Osteoblast (primary cell): Measurements from ENCODE around the gene CORO2B. TPM values are rescaled to one million over a fixed set of nuclear protein-coding genes. Genes with fewer than 3 reads are reported as not detected.

ENCODE experiments used
- DNase-seq: peaks from one replicate; pipeline ENCODE4 v3.0.0; 2011; ENCODE audit warnings: low spot score, mixed read lengths; ENCODE audit not compliant: insufficient read length; ENCODE audit errors: missing footprints
- H2AFZ ChIP-seq: 2 replicates; pipeline ENCODE4 v1.6.0; 2011; ENCODE audit warnings: mild to moderate bottlenecking, low read length
- H3K27ac ChIP-seq: 2 replicates; pipeline ENCODE4 v1.5.1; 2011; ENCODE audit warnings: mild to moderate bottlenecking, low read depth, low read length, moderate library complexity
- H3K27me3 ChIP-seq: 2 replicates; pipeline ENCODE4 v1.6.0; 2012; ENCODE audit warnings: mild to moderate bottlenecking, control low read depth, inconsistent platforms, low read length, moderate library complexity; ENCODE audit not compliant: insufficient read depth
- H3K36me3 ChIP-seq: 2 replicates; pipeline ENCODE4 v1.5.1; 2011; ENCODE audit warnings: mild to moderate bottlenecking, low read length, control low read depth, moderate library complexity; ENCODE audit not compliant: insufficient read depth
- H3K4me1 ChIP-seq: 2 replicates; pipeline ENCODE4 v1.5.1; 2011; ENCODE audit warnings: mild to moderate bottlenecking, low read length, control low read depth, moderate library complexity; ENCODE audit not compliant: insufficient read depth
- H3K4me2 ChIP-seq: 2 replicates; pipeline ENCODE4 v1.6.0; 2011; ENCODE audit warnings: mild to moderate bottlenecking, low read length; ENCODE audit not compliant: insufficient read depth
- H3K4me3 ChIP-seq: fragments of 200-600 bp; sonication (generic); 3 replicates; pipeline ENCODE4 v1.5.1; 2012; ENCODE audit warnings: mild to moderate bottlenecking, low read length, inconsistent platforms; ENCODE audit not compliant: insufficient read depth
- H3K79me2 ChIP-seq: 2 replicates; pipeline ENCODE4 v1.6.0; 2012; ENCODE audit warnings: mild to moderate bottlenecking, low read length, control low read depth, inconsistent platforms; ENCODE audit not compliant: insufficient read depth
- H3K9me3 ChIP-seq: 2 replicates; pipeline ENCODE4 v1.5.1; 2011; ENCODE audit warnings: low read depth, low read length, control low read depth
- H4K20me1 ChIP-seq: 2 replicates; pipeline ENCODE4 v1.6.0; 2012; ENCODE audit warnings: mild to moderate bottlenecking, low read length, control low read depth; ENCODE audit not compliant: insufficient read depth
- CTCF ChIP-seq: IDR thresholded peaks from 2 replicates; pipeline ENCODE4 v1.5.1; 2011; ENCODE audit warnings: mild to moderate bottlenecking, low read depth, low read length, moderate library complexity; ENCODE audit errors: extremely low read depth
- total RNA-seq: library from RNA; depleted of rRNA; stranded (reverse); fragments of >200 nt; gene quantifications from 2 replicates; pipeline ENCODE4 v1.2.3, GENCODE V29; 2012

Gene CORO2B
- total RNA-seq, 1 donor, result 10.5 TPM

- no peaks in the 10 kb centered on the region for H3K27me3 ChIP-seq
- no peak overlapping the region for H3K27ac ChIP-seq
- no peak overlapping the region for H3K4me3 ChIP-seq
- H3K9me3 ChIP-seq, result no peaks in the 10 kb centered on the region
- H3K4me2 ChIP-seq, result no peak overlapping the region
- H4K20me1 ChIP-seq, result no peaks in the 10 kb centered on the region
- no peak for DNase-seq
- TF ChIP-seq CTCF, result no peak
- H3K4me1 ChIP-seq, result peaks cover 10% of the 10 kb centered on the region
- H3K79me2 ChIP-seq, result no peaks in the 10 kb centered on the region
- H2AFZ ChIP-seq, result no peak overlapping the region
- no peaks in the 10 kb centered on the region for H3K36me3 ChIP-seq
These were observed 21.1 kb upstream of the CORO2B start for GRCh38 chr15:68557469-68558317.

- Histone ChIP-seq H3K36me3 (no peaks in the 10 kb centered on the region), H3K27ac (peak overlapping the region; percentile 39), H2AFZ (peak overlapping the region; percentile 93), H3K4me3 (peak overlapping the region; percentile 78), H3K4me1 (peaks cover 6% of the 10 kb centered on the region), H3K27me3 (no peaks in the 10 kb centered on the region), H4K20me1 (no peaks in the 10 kb centered on the region), H3K79me2 (no peaks in the 10 kb centered on the region), H3K4me2 (peak overlapping the region; percentile 98), H3K9me3 (no peaks in the 10 kb centered on the region)
- no peak for TF ChIP-seq CTCF
- DNase-seq, result no peak
These were observed 20.2 kb upstream of the CORO2B start for GRCh38 chr15:68558318-68559305.

GRCh38 chr15:68559345-68560310 is 19.2 kb upstream of the CORO2B start:
- peak overlapping the region; percentile 98 for H3K4me2 ChIP-seq
- TF ChIP-seq CTCF, result peak; percentile 75

More at GRCh38 chr15:68559345-68560310, 19.2 kb upstream of the CORO2B start:
- Histone ChIP-seq H3K9me3 (no peaks in the 10 kb centered on the region), H3K4me3 (peak overlapping the region; percentile 78), H4K20me1 (no peaks in the 10 kb centered on the region), H3K36me3 (no peaks in the 10 kb centered on the region), H3K4me1 (peaks cover 6% of the 10 kb centered on the region), H3K27me3 (no peaks in the 10 kb centered on the region), H2AFZ (peak overlapping the region; percentile 93), H3K27ac (peak overlapping the region; percentile 39), H3K79me2 (no peaks in the 10 kb centered on the region)
- DNase-seq, result peak; percentile 94
